Psoas muscle (tissue), 8 donors: ENCODE measurements around the gene INF2. TPM values are rescaled to one million over a fixed set of nuclear protein-coding genes. Genes with fewer than 3 reads are reported as not detected.

Experiments used
- ATAC-seq, 4 donors: fragments of 200-7000 bp; cut with Tn5 transposase; one replicate each; pipeline ENCODE4 v1.9.1; 2020; ENCODE audit warnings: moderate library complexity in 3 of 4, mild to moderate bottlenecking in 2 of 4
- DNase-seq, 2 donors: peaks; one replicate each; pipeline ENCODE4 v3.0.0-alpha.2; 2020
- H3K27ac ChIP-seq: fragments of 200-600 bp; one replicate; pipeline ENCODE4 v1.8.0; 2022
- H3K27me3 ChIP-seq, 3 donors: fragments of 200-600 bp in 1 of 3; one replicate each; pipeline versions ENCODE4 v1.6.1 to v1.8.0; 2013 to 2022; ENCODE audit warnings: low read length in 2 of 3, mild to moderate bottlenecking in 2 of 3, moderate library complexity in 1 of 3; ENCODE audit not compliant: insufficient read depth in 3 of 3
- H3K36me3 ChIP-seq, 2 donors: fragments of 200-600 bp in 1 of 2; one replicate each; pipeline versions ENCODE4 v1.6.1 to v1.8.0; 2013 to 2022; ENCODE audit warnings: low read depth in 1 of 2, mild to moderate bottlenecking in 1 of 2, moderate library complexity in 1 of 2; ENCODE audit not compliant: insufficient read depth in 1 of 2
- H3K4me1 ChIP-seq: fragments of 200-600 bp; one replicate; pipeline ENCODE4 v1.8.0; 2022
- H3K4me3 ChIP-seq: fragments of 200-600 bp; one replicate; pipeline ENCODE4 v1.8.0; 2022; ENCODE audit warnings: mild to moderate bottlenecking
- H3K9me3 ChIP-seq: fragments of 200-600 bp; one replicate; pipeline ENCODE4 v1.8.0; 2022
- CTCF ChIP-seq: fragments of 200-600 bp; IDR thresholded peaks from one replicate; pipeline ENCODE4 v1.8.0; 2022; ENCODE audit warnings: antibody characterized with exemption
- WGBS, 3 donors: extraction: QIAGEN DNeasy Blood & Tissue Kit; methylation state at CpG; one replicate each; pipeline versions ENCODE4 v1.1.6 to v1.1.7; 2013; 5-methylcytosine and 5-hydroxymethylcytosine counted together
- intact Hi-C, 2 donors: fragments of 100-400 bp; cut with DNase I; formaldehyde crosslinking; loops; one replicate each; pipeline versions ENCODE4 v1.11.0 to v1.14.2; 2022
- polyA plus RNA-seq, 3 donors: library from polyadenylated mRNA; stranded (reverse); fragments of 200-250 nt; gene quantifications; one replicate each; pipeline ENCODE4 v1.2.3, GENCODE V29; 2013
- total RNA-seq, 4 donors: library from RNA; stranded (reverse); fragmentation: NEBNext Ultra II Directional in 2 of 4; extraction: Animal tissue kit (Norgen Biotek cat#: 25700) in 2 of 4; gene quantifications; one replicate each; pipeline versions ENCODE4 v1.2.1 to v1.2.4, GENCODE V29; 2021 to 2023
- donor health status: healthy with polysubstance abuse.
- donor health status: DM: no; HTN: no; CAD: no; lungs with moderate emphysema.
- donor health status: Bipolar disorder and iron deficiency.
- donor health status: healthy.
- donor health status: DM: yes; HTN: yes; CAD: no.
- donor health status: DM: no; HTN: no; CAD: no.
- donor health status: DM: no; HTN: no; CAD: no.
- donor health status: DM: yes; HTN: yes; CAD: no.

Gene INF2
- total and polyA plus RNA-seq, 7 donors: 12.0 to 29.1 (median 21.6) TPM

- H3K27ac ChIP-seq: no peak overlapping the region
- ATAC-seq: no peak
- no peaks in the 10 kb centered on the region for H3K4me1 ChIP-seq
- DNase-seq: no peak
- H3K9me3 ChIP-seq: peaks cover 3% of the 10 kb centered on the region
- H3K27me3 ChIP-seq: peaks cover 0 to 19% (median 3%) of the 10 kb centered on the region in 3 donors
- H3K36me3 ChIP-seq: no peaks in the 10 kb centered on the region
- intact Hi-C loops: no loop called here
- H3K4me3 ChIP-seq: no peak overlapping the region
- TF ChIP-seq CTCF: no peak
- 88 to 94% (median 91%) methylated on average over 9 of the region's 9 CpGs for WGBS, 3 donors
Observed at GRCh38 chr14:104642540-104642868, 46.9 kb upstream of the INF2 start.

- DNase-seq (no peak), ATAC-seq (no peak)
- TF ChIP-seq CTCF: no peak
- Histone ChIP-seq H3K36me3 (no peaks in the 10 kb centered on the region), H3K4me3 (no peak overlapping the region), H3K27ac (no peak overlapping the region), H3K4me1 (no peaks in the 10 kb centered on the region), H3K9me3 (peaks cover 3% of the 10 kb centered on the region), H3K27me3 (peaks cover 0 to 14% (median 3%) of the 10 kb centered on the region in 3 donors)
- WGBS, 3 donors: 58 to 77% (median 71%) methylated on average over 5 to 8 of the region's 8 CpGs
- intact Hi-C loops: no loop called here
Observed at GRCh38 chr14:104643306-104643705, 46.1 kb upstream of the INF2 start.

- Histone ChIP-seq H3K4me3 (no peak overlapping the region), H3K36me3 (no peaks in the 10 kb centered on the region), H3K27ac (no peak overlapping the region), H3K4me1 (no peaks in the 10 kb centered on the region), H3K27me3 (peaks cover 0 to 8% (median 2%) of the 10 kb centered on the region in 3 donors), H3K9me3 (peaks cover 3% of the 10 kb centered on the region)
- no peak for DNase-seq
- no peak for TF ChIP-seq CTCF
- WGBS, 3 donors: 62 to 70% (median 65%) methylated on average over 12 of the region's 12 CpGs
- no peak for ATAC-seq
- intact Hi-C loops: loop anchor here in 1 of 2 donors (1.0 kb wide), 1 partner anchor 507 kb away; no protein-coding TSS in a partner anchor
Observed at GRCh38 chr14:104644091-104644635, 45.3 kb upstream of the INF2 start.

GRCh38 chr14:104644656-104645378 is 44.6 kb upstream of the INF2 start:
- no peak for DNase-seq
- 49 to 58% (median 56%) methylated on average over 11 of the region's 11 CpGs for WGBS, 3 donors
- H3K4me3 ChIP-seq: no peak overlapping the region
- no peak overlapping the region for H3K27ac ChIP-seq
- no peaks in the 10 kb centered on the region for H3K4me1 ChIP-seq
- H3K9me3 ChIP-seq: peaks cover 3% of the 10 kb centered on the region
- peaks cover 0 to 2% (median 2%) of the 10 kb centered on the region in 3 donors for H3K27me3 ChIP-seq
- no peak for TF ChIP-seq CTCF
- intact Hi-C loops: loop anchor here in 1 of 2 donors (1.0 kb wide), 1 partner anchor 508 kb away; no protein-coding TSS in a partner anchor
- no peaks in the 10 kb centered on the region for H3K36me3 ChIP-seq
- no peak for ATAC-seq
